HG03039 (cell line): Measurements from ENCODE around the gene HSD17B8.

Experiments
- ATAC-seq: cut with Tn5 transposase; IDR thresholded peaks from one replicate; pipeline ENCODE4 v1.9.1; 2021; ENCODE audit warnings: mild to moderate bottlenecking, moderate library complexity; ENCODE audit not compliant: unreplicated experiment

The HSD17B8 gene

DNA sequence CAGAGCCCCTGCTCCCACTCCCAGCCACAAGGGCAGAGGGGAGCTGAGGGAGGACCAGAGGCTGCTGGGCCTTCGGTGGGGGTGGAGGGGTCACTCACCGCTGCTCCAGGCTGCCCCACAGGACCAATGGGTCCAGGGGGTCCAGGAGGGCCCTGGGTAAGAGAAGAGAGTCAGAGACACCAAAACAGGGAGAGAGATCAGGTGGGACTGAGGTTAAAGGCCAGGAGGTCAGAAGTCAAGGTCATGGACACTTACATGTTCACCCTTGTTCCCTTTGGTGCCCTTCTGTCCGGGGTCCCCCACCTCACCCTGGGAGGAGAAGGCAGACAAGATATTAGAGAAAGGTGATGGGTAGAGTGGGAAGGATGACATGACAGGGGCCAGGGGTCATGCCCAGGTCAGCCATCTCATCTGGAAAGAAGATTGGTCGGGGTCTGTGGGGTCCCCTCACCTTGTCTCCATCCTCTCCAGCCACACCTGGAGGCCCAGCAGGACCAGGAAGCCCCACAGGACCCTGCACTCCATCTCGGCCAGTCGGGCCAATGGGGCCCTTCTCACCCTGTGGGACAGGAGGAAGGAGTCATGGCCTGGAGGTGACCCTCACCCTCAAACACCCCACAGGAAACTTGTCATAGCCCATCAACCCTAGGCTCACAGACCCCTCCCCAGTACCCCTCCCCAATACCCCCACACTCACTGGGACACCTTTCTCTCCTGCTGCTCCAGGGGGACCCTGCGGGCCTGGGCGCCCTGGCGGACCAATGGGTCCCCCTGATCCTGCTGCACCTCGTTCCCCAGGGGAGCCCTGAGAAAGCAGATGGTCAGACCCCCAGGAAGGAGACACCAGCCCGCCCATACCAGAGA is 33.2 kb upstream of the HSD17B8 start:
- no peak for ATAC-seq

DNA sequence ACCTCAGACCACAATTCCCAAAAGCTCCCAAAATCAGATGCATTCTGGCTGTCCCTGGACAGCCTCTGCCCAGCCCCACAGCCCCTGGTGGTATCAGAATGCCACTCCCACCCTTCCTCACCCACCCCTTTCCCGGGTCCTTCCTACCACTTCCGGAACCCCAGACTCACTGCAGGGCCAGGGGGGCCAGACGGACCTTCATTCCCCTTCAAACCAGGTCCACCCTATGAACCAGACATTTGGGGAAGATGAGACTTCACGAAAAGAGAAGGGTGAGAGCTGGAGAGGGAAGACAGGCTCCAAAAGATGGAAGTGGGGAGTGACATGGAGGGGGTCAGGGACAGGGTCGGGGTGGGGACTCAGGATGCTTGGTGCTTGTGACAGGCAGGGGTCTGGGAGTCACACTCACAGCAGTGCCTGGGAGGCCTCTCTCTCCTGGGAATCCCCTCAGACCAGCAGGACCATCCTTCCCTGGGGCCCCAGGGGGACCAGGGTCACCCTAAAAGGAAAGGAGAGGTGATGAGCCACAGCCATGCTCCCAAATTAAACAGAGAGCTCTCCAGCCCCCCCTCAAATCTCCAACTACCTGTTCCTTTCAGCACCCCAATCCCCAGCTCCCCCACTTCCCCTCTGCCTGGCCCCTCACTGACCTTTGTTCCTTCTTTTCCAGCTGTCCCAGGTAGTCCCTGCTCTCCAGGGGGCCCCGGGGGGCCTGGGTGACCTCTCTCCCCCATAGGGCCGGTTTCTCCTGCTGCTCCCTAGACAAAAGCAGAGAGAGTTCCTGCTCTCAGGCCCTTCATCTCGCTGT is 32.4 kb upstream of the HSD17B8 start:
- no peak for ATAC-seq

DNA sequence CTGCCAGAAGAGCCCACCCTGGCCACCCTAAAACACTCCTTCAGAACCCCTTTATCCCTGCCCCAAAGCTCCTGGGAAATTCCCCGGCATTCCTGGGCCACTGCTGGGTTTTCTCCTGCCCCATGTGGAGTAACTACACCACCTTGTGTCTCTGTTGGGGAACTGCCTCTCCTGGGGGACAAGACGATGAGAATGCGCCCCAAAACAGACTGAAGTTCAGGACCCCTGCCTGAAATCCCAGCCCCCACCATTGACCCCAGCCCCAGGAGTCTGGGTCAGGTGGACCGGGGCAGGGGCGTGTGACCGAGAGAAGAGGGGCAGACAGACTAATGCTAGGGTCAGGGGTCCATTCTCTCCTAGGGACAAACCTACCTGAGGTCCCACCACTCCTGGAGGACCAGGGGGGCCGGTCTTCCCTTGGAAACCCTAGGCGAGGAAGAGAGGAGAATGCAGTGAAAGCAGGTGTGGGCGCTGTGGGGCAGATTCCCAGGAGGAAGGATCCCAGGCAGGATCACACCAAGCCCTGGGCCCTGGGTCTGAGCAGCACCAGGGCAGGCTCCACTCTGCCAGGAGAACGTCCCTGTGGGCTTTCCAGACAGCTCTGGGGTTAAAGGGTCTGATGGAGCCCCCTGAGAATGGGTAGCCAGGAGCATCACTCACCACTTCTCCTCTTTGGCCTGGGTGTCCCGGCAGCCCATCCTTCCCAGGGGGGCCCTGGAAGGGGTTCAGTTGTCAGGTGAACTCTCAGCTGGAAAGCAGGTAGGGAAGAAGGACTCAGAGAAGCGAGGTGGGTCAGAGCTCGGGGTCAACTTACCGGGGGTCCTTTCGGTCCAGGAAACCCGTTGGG is 31.5 kb upstream of the HSD17B8 start:
- no peak for ATAC-seq

DNA sequence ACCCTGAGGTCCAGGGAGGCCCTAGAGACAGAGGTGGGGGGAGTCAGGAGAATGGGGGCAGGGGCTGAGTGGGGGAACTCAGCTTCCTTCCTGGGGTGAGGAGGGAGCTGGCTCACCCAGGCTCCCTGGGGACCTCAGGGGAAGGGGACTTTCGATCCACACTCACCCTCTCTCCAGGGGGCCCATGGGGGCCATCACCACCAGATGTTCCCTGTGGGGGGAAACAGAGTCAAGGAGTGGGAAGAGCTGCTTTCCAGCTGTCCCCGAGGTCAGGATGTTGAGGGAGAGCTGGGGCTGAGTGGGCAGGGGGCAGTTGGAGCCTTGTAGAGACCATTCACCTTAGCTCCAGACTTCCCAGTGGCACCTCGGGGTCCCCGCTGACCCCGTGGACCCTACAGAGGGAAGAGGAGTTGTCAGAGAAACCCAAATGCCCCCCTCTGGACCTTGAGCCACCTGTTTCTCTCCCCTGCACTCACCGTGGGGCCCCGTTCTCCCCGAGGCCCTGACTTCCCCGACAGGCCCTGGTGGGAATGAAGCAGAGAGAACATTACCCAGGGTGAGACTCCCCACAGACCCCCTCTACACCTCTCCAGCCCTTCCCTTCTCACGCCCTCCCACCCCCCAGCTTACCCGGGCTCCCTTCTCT is 30.8 kb upstream of the HSD17B8 start:
- no peak for ATAC-seq

DNA sequence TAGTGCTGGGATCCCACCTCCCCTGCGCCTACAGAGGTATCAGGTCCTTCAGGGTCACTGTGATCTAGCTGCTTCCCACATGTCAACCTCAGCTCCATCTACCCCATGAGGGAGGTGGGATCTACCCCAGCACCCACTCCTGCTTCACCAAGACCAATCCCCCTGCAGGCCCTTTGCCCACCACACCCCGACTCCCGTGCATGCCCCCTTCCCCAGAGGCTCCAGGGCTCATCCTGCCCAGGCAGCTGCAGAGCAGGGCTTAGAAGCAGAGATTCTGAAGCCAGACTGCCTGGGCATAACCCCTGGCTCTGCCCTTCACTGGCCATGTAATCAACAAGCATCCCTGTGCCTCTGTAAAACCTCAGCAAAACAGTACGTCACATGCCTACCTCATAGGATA is 29.7 kb upstream of the HSD17B8 start:
- no peak for ATAC-seq

DNA sequence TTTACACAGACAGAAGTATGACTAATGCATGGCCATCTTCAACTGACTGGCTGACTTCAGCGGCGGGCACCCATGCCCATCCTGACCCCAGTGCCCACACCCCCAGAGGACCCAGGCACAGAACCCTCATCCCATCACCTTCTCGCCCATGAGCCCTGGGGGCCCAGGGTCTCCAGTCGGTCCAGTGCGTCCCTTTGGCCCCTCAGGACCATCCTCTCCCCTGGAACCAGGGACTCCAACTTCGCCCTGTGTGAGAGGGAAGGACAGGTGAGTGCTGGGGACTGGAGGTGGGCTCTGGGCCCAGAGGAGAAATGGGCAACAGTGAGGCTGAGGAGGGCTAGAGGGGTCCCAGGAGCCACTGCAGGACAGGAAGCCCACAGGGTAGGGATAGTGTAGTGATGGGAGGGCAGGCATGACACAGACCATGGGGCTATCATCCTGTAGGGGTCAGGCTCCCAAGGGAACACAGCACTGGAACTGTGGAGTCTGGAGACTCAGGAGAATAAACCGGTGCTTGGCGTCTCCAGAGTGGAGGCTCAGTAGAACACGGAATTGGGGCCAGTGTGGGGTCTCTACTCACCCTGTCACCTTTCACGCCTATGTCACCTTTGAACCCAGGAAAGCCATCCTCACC is 28.9 kb upstream of the HSD17B8 start:
- ATAC-seq = no peak

DNA sequence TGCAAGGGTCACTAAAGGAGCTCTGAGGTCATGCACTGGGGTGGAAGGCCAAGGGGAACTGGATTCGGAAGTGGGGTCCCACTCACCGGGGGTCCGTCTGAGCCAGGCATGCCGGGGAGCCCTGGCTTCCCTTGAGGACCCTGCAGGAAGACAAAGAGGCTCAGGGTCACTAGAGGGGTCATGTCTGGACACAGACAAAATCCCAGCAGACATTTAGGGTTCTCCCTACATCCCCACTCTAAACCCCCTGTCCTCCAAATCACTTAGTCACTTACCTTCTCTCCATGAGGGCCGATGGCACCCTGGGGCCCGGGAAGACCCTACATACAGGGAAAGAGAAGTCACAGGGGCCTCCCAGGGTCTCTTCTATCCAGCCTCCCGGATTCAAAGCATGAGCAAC is 27.5 kb upstream of the HSD17B8 start:
- ATAC-seq = no peak

DNA sequence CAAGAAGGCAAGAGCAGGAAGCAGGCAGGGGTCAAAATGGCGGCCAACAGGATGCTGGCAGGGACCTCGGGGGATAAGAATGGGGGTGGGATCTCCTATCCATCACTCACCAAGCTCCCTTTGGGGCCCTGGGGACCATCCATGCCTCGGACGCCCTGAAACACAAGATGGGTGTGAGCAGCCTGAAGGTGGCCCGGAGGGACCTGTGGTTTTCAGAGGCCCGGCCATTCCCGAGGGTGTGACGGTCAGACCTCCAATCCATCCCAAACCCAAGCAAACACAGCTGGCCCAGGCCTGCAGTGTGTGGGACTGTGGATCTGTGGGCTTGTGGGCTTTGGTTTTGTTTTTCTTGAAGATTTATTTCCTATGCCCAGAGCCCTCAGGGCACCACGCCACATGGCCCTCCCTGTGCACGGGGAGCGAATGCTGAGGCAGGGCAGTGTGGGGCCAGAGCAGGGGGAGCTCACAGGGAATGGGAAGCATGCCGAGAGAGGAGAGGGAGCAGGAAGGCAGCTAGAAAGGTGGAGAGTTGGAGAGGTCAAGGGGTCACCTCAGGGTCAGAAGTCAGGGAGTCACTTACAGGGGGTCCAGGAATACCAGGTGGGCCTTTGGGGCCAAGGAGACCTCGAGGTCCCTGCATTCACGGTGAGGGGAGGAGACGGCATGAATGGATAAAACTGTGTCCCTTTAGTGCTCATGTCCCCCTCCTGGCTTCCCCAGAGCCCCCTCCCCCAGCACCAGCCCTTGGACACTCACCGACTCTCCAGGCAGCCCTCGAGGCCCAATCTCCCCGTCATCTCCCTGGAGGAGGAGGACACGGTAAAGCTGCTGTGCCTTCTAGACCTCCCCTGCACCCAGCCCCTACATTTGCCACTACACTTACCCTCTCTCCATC is 26.7 kb upstream of the HSD17B8 start:
- ATAC-seq = no peak

DNA sequence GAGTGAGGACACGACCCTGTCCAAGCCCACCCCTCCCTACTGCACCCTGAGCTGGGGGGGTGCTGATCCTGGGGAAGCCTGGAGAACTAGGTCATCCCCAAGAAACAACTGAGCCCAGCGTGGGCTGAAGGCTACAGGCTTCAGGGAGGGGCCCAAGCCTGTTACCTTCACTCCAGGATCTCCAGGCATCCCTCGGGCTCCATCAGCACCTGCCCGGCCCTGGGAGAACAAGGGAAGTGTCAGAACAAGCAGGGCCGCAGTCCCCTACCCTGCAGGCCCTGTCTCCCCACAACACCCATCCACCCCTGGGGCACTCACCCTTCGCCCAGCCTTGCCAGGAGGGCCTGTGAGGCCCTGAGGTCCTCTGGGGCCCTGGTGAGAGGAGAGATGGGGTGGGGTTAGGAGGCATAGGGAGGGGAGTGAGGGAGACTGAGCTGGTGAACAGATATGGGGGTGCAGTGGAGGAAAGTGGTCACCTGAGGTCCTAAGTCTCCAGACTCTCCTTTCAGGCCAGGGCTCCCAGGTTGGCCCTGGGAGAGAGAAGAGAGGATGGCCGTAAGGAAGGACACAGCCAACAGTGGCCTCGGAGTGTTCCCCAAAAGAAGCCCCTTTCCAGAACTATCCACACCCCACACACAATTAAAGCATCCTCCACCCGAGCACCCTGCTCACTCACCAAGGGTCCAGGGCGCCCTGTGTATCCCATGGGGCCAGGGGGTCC is 25.5 kb upstream of the HSD17B8 start:
- ATAC-seq = no peak

DNA sequence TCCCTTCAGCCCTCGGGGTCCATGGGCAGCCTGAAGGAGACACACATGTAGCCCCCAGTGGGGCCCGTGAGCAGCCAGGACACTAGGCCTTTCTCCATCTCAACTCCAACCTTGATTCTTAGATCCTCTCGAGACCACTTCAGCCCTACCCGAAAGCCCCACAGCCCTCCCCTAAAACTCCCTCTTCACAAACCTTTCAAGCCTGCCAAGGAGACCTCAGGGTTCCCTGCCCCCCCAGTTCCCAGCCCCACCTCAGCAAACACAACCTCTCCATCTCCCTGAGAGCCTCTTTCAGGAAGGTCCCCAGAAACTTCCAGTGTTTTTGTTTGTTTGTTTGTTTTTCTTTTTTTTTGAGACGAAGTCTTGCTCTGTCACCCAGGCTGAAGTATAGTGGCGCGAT is 23.3 kb upstream of the HSD17B8 start:
- ATAC-seq = no peak

DNA sequence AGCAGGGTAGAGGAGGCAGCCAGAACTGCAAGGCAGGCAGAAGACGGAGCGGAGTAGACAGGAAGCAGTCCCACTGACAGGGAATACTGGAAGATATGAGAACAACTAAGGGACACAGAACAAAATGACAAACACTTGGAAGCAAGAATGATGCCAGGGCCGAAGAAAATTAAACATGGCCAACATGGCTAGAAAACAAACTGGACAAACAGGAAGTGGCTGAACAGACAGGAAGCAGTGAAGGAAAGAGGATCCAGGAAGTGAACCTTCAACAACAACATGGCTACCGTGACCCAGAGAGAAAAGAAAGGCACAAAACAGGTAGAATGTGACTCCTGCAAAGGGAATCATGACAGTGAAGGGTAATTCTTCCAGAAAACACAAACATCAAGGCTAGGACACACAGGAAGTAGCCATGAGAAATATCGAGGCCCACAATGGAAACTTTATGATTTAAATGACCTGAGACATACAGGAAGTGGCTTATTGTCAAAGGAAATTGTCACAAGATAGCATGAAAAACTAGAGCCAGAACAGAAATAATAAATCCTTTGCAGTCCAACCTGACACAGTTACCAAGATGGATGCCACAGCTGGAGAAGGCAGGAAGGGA is 21.3 kb upstream of the HSD17B8 start:
- ATAC-seq = no peak

DNA sequence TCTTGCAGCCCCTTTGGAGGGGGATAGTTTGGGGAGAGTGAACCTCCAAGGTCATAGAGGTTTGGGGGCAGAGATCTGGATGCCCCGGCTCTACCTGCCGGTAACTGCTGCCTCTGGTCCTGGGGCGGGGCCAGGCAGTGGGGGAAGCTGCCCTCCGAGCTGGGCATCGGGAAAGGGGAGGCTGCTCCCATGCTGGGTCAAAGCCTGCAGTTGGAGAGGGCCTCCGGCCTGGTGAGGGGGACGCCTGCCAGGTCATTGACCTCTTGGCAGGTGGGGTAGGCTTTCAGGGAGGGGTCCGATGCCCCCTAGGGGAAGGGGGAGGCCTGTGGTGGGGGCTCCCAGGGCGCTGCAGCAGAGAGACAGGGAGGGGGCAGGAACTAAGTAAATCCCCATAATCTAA is 19.3 kb upstream of the HSD17B8 start:
- ATAC-seq = no peak

DNA sequence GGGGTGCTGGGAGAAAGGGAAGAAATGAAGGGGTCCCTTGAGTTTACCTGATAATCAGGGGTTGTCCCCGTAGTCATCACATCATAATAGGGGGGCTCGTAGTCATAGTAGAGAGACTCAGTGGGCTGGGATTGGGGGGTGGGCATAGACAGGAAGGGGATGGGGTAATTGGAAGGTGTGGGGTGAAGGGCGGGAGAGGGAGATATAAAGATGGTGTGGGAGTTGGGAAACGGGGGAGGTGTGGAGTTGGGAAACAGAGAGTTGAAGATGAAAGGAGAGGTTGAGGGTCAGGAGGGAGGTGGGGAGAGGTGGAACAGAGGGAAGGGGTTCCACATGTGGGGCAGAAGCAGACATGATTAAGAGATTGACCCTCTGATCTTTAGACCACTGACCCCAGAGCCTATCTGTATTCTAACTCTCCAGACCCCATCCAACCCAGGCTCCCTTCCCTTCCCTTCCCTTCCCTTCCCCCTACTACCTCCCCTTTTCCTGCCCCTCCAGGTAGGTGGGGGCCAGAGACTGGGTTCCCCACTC is 18.7 kb upstream of the HSD17B8 start:
- no peak for ATAC-seq

DNA sequence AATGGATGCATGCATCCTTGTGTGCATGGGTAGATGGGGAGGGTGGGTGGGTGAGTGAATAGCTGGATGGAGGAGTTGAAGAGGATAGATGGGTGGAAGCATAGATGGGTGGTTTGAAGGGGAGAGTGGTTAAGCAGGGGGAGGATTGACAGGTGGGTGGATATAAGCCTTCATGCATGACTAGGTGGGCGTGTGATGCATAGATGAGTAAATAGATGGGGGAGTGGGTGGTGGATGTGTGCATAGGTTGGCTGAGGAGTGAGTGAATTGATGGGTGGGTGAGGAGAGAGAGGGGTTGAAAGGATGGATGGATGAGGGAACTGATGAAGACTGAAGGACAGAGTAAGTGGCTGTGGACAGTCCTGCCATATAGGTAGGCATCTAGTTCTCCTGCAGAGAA is 16.6 kb upstream of the HSD17B8 start:
- ATAC-seq = no peak

DNA sequence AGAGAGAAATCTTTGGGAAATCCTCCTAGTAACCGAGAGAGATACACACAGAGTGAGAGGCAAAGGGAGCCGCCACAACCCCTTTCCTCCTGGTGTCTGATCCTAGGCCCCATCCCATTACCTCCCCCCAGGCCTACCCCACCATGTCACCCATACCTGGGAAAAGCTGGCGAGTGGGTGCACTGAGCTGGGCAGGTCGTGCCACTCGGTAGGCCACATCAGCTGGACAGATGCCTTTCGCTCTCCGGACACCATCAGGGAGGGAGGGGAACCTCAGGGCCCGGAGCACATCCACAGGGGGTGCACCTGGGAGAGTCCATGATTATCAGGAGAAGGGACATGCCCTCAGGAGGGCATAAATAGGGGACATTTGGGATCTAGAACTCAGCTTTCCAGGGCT is 15.3 kb upstream of the HSD17B8 start:
- no peak for ATAC-seq

DNA sequence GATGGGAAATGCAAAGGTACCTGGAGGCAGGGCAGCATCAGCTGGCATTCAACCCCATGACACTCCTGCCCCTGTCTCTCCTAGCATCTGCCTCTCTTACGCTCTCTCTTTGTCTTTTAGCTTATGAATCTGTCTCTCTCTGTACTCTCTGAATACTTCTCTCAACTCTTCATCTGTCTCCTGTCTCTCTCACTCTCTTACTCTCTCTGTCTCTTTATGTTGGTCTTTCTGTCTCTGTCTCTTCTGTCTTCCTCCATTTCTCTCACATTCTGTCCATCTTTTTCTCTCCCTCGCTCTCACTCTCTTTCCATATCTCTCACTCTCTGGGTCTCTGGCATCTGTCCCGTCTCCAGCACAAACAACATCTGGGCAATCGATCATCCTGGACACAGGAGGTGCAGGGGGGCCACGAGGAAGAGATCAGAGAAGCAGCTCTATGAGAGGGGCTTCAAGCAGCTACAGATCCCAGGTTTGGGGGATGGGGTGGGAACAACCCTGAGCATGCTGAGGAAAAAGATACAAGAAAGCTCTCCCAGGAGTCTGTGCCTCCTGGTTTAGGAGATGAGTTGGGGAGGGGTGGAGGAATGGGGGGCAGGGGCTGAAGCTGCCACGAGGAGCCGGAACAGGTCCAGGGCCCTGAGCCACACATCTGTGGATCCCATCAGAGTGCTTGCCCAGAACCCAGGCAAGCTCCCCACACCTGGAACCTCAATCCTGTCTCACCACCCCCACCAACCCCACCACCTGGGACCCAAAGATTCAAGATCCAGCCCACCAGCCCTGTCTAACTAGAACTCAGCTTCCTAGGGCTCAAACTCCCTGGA is 14.6 kb upstream of the HSD17B8 start:
- no peak for ATAC-seq

DNA sequence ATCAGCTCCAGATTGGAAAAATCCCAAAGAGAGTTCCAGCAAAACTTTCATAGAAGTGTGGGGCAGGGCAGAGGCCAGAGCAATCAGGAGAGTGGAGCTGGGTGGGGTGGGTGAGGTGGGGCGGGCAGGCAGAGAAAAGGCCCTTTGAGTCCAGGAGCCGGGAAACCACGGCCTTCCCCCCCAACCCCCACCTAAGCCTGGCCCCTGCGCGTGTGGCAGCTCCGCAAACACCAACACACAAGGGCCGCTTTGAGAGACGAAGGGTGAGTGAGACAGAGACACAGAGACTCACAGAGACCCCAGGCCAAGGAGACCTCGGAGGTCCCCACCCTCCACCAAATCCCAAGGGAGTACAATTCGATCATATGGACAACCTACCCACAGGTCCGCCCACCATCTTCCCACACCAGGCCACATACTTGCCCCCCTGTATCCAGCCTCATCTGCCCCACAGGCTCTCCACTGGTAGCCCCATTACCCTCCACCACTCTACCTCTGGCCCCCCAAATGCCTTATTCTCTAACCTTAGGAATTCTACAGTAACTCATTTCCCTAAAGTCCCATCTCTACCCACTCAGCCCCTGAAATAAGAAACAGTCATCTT is 13.8 kb upstream of the HSD17B8 start:
- no peak for ATAC-seq
